Activated effector memory CD4-positive, alpha-beta T cell treated with anti-CD3 and anti-CD28 coated beads, Interleukin-2, amount 50 U/mL, for 16 hours (primary cell): ENCODE results near the gene MIA2.

ENCODE experiments used
- DNase-seq: peaks from one replicate; pipeline ENCODE4 v3.0.0-alpha.2; 2020

The MIA2 gene

GRCh38 chr14:39398382-39398781 lies 164.7 kb downstream of the MIA2 start:
- DNase-seq, result no peak

GRCh38 chr14:39406560-39406959 lies 172.8 kb downstream of the MIA2 start:
- DNase-seq, result no peak

- DNase-seq, result no peak
These were observed 182.4 kb downstream of the MIA2 start for GRCh38 chr14:39416072-39416471.

GRCh38 chr14:39417014-39417413 lies 183.3 kb downstream of the MIA2 start:
- no peak for DNase-seq

DNA sequence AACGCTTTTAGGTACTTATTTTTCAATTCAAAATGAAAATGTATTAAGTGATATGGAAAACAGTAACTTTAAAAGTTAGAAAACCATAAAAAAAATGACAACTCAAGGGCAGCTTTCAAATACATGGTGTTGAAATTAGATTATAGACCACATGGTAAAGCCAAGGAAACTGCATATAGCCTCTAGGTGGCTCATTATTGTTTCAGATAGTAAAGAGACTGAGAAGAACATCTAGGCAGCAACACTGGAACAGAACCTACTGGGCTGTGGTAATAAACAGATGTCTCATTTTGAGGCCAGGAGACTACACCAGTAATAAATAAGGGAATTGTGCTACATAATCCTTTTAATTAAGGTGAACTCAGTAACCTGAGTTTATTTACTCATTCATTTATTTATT lies 185.6 kb downstream of the MIA2 start:
- no peak for DNase-seq

GRCh38 chr14:39422243-39422642 lies 188.5 kb downstream of the MIA2 start:
- DNase-seq, result no peak

DNA sequence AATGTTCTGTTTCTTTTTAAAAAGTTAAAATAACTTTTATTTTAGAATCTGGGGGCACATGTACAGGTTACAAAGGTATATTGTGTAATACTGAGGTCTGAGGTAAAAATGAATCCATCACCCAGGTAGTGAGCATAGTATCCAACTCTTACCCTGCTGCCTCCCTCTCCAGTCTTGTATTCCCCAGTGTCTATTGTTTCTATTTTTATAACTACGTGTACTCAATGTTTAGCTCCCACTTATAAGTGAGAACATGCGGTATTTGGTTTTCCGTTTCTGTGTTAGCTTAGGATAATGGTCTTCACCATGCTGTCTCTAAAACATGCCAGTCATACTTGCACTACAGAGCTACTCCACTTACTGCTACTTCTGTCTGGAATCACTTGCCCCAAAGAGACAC lies 190.1 kb downstream of the MIA2 start:
- DNase-seq, result no peak

GRCh38 chr14:39425947-39426346 lies 192.2 kb downstream of the MIA2 start:
- DNase-seq, result no peak

GRCh38 chr14:39426605-39427004 lies 192.9 kb downstream of the MIA2 start:
- no peak for DNase-seq

- DNase-seq, result no peak
These were observed 194.4 kb downstream of the MIA2 start for GRCh38 chr14:39428118-39428517.

GRCh38 chr14:39430762-39431415 lies 197.2 kb downstream of the MIA2 start:
- DNase-seq, result no peak

- peak; percentile 82 for DNase-seq
These were observed 197.9 kb downstream of the MIA2 start for GRCh38 chr14:39431416-39432178.

DNA sequence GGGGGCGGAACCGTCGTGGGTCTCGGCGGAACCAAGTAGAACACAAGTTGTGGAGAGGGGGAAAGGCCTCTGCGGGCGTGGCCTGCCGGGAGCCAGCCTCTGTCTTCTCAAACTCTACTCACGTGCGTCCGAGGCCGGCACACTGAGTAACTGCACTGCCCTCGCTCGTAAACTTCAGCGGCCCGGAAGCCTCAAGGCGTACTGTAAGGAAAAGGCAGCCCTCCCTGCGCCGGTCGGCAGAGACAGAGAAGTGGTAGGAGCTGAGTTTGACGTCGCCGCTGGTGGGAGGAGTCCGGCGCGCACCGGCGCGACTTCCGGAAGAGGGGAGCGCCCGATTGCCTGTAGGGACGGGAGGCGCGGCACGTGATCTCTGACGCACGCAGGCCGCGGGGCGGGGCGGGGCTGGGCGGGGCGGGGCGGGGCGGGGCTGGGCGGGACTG lies 198.5 kb downstream of the MIA2 start, which contains the start of gene FBXO33:
Gene FBXO33 (minus strand): TSS at position 255 of the 440 bp plus-strand sequence. CDS start 271 bp downstream, outside the sequence.
- peak; percentile 99 for DNase-seq

DNA sequence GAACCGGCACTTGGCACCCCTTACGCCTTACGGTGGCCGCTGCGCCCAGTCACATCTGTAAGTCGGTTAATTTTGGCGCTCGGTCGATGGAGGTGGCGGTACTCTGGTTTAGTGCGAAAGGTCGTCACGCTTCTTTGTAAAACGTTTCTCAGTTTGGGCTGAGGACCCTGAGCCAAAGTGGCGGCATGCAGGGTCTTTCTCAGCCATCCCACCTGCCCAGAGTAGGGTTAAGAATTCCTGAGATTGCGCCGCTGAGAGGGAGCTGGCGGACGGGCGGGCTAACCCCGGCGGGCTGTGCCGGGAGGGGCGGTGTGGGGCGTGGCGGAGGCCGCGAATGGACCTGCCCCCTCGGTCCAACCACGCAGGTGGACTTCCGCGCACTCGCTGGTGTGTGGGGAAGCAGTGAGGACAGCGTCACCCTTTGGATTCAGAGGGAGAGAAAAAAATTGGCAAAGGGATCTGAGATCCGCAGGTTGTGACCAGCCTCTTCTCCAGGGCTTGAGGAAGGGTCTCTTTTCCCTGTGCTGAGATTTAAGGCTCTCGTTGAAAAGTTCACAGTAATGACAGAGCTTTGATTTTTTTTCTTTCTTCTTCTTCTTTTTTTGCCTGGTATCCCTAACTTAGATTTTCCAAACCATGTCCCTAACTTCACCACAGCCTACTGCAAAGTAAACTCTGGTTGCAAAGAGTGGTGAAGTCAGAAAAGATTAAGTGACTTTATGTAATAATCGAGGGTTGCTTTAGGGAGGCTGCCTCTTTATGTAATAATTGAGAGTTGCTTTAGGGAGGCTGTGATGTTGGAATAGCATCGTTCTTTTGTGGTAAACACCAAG lies 199.1 kb downstream of the MIA2 start:
- DNase-seq, result peak; percentile 92

DNA sequence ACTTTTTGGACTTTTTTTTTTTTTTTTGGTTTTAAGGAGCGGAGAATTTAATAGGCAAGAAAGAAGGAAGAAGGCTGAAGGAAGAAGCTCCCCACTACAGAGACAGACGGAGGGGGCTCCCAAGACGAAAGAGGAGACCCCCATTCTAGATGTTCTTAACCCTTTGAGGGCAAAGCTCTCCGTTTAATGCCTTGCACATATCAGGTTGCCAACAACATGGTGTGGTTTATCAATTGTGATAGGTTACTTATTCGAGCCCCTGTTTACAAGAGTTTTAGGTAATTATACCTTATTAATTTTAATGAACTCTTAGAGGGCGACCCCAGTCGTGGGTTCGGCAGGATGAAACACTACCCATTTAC lies 199.7 kb downstream of the MIA2 start:
- no peak for DNase-seq

DNA sequence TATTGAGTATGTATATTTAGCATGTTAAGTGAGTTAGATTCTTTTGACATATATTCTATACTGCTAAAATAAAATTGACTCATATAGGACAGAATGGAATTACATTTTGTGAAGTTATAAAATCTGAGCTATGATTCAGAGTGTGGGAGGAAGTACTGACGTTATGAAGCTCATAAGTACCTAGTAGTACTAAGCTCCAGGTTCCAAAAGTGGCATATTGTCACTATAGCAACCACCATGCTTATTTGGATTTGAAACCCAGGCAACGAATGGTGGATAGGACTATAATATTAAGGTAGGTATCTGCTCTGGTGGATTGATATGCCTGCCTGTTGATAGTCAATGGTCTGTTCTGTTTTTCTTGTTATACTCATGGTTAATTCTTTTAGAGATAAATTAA lies 200.7 kb downstream of the MIA2 start:
- no peak for DNase-seq

DNA sequence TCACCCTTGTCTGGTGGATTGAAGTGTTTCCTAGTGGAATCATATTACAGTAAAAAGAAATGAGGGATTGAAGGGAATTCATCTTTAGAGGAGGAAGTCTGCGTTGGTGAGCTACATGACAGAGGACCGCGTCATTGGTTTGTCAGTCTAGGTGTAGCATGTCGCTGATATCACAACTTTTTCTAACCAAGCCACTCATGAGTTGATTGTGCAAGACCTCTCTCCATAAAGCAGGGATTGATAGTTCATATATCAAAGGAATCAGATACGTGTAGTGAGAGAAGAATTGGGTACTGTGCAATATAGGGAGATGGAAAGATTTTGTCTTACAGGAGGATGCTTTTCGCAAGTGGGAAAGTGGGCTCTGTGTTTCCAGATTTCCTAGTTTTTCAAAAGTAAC lies 201.5 kb downstream of the MIA2 start:
- no peak for DNase-seq
